Measurements from ENCODE around the gene PKIG. TPM values are rescaled to one million over a fixed set of nuclear protein-coding genes. Genes with fewer than 3 reads are reported as not detected.

The PKIG gene
- polyA plus RNA-seq, 3 donors = 0.67 to 1.4 (median 0.84) TPM

- Histone ChIP-seq H3K9me3 (replicated peaks in 1 of 2; ENCODE audit: control insufficient read depth in 1 of 2, insufficient read depth in 1 of 2, low read length in 2 of 2) (no peaks in the 10 kb centered on the region), H3K27me3 (ENCODE audit: control insufficient read depth in 2 of 2, insufficient read depth in 2 of 2, low read length in 2 of 2) (no peaks in the 10 kb centered on the region), H3K27ac (ENCODE audit: low read depth in 1 of 2, low read length in 2 of 2) (no peak overlapping the region), H3K9ac (ENCODE audit: insufficient read depth, low read length, poor library complexity, severe bottlenecking) (no peak overlapping the region), H3K36me3 (replicated peaks in 1 of 2; ENCODE audit: control insufficient read depth in 1 of 2, insufficient read depth in 2 of 2, low read length in 2 of 2) (no peaks in the 10 kb centered on the region), H3K4me2 (replicated peaks; ENCODE audit: extremely low read depth, low read length, poor library complexity, severe bottlenecking) (no peak overlapping the region), H3K79me2 (ENCODE audit: insufficient read depth, low read length) (no peaks in the 10 kb centered on the region), H2AFZ (ENCODE audit: insufficient read depth, low read depth, low read length, poor library complexity, severe bottlenecking) (no peak overlapping the region), H4K20me1 (ENCODE audit: insufficient read depth, low read length) (no peaks in the 10 kb centered on the region), H3K4me3 (replicated peaks in 1 of 3; ENCODE audit: low read depth in 2 of 3, low read length in 3 of 3) (no peak overlapping the region), H3K4me1 (ENCODE audit: control insufficient read depth in 1 of 2, insufficient read depth in 2 of 2, low read length in 2 of 2) (no peaks in the 10 kb centered on the region)
- intact Hi-C loops (cut with micrococcal nuclease) = no loop called here
- H3K9me3 Mint-ChIP-seq = no peaks in the 10 kb centered on the region
- no peaks in the 10 kb centered on the region for H3K36me3 Mint-ChIP-seq
- TF ChIP-seq, protein P1, sequence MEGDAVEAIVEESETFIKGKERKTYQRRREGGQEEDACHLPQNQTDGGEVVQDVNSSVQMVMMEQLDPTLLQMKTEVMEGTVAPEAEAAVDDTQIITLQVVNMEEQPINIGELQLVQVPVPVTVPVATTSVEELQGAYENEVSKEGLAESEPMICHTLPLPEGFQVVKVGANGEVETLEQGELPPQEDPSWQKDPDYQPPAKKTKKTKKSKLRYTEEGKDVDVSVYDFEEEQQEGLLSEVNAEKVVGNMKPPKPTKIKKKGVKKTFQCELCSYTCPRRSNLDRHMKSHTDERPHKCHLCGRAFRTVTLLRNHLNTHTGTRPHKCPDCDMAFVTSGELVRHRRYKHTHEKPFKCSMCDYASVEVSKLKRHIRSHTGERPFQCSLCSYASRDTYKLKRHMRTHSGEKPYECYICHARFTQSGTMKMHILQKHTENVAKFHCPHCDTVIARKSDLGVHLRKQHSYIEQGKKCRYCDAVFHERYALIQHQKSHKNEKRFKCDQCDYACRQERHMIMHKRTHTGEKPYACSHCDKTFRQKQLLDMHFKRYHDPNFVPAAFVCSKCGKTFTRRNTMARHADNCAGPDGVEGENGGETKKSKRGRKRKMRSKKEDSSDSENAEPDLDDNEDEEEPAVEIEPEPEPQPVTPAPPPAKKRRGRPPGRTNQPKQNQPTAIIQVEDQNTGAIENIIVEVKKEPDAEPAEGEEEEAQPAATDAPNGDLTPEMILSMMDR (IDR thresholded peaks at IDR 0.05) = no peak
- no peaks in the 10 kb centered on the region for H3K4me1 Mint-ChIP-seq
- no peak overlapping the region for H3K4me3 Mint-ChIP-seq
- H3K27ac Mint-ChIP-seq = no peak overlapping the region
- 71% methylated on average over 3 of the region's 4 CpGs for whole genome bisulfite sequencing (ENCODE audit: insufficient coverage)
- no peak for DNase-seq
- peaks cover 0 to 4% (median 2%) of the 10 kb centered on the region in 3 donors for H3K27me3 Mint-ChIP-seq (ENCODE audit: low read depth in 3 of 3)
Measured at GRCh38 chr20:44552050-44552449, 30.3 kb upstream of the PKIG start.

DNA sequence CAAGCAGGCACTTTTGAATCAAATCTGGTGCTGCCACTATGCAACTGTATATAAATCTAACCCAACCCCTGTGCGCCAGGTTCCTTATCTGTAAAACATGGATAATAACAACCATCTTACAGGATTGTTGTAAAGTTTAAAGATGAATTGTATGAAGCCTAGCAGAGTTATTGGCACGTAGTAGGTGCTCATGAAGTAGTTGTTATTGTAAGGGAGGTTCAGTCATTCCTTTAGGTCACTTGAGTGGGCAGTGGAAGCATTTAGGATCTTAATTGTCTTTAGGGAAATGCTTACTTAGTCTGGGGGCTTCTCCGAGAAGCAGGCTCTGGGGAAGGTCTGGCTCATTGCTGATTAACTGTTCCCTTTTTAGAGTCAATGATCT lies 29.8 kb upstream of the PKIG start:
- Histone ChIP-seq H3K4me3 (replicated peaks in 1 of 3; ENCODE audit: low read depth in 2 of 3, low read length in 3 of 3) (no peak overlapping the region), H3K36me3 (replicated peaks in 1 of 2; ENCODE audit: control insufficient read depth in 1 of 2, insufficient read depth in 2 of 2, low read length in 2 of 2) (no peaks in the 10 kb centered on the region), H3K4me1 (ENCODE audit: control insufficient read depth in 1 of 2, insufficient read depth in 2 of 2, low read length in 2 of 2) (no peaks in the 10 kb centered on the region), H3K9ac (ENCODE audit: insufficient read depth, low read length, poor library complexity, severe bottlenecking) (no peak overlapping the region), H4K20me1 (ENCODE audit: insufficient read depth, low read length) (no peaks in the 10 kb centered on the region), H3K79me2 (ENCODE audit: insufficient read depth, low read length) (no peaks in the 10 kb centered on the region), H3K4me2 (replicated peaks; ENCODE audit: extremely low read depth, low read length, poor library complexity, severe bottlenecking) (no peak overlapping the region), H3K9me3 (replicated peaks in 1 of 2; ENCODE audit: control insufficient read depth in 1 of 2, insufficient read depth in 1 of 2, low read length in 2 of 2) (no peaks in the 10 kb centered on the region), H3K27me3 (ENCODE audit: control insufficient read depth in 2 of 2, insufficient read depth in 2 of 2, low read length in 2 of 2) (no peaks in the 10 kb centered on the region), H3K27ac (ENCODE audit: low read depth in 1 of 2, low read length in 2 of 2) (no peak overlapping the region), H2AFZ (ENCODE audit: insufficient read depth, low read depth, low read length, poor library complexity, severe bottlenecking) (no peak overlapping the region)
- WGBS (ENCODE audit: insufficient coverage) = 83% methylated on average over 1 of the region's 3 CpGs
- no peak for DNase-seq
- Mint-ChIP-seq H3K4me3 (no peak overlapping the region), H3K27me3 (ENCODE audit: low read depth in 3 of 3) (peaks cover 0 to 4% (median 2%) of the 10 kb centered on the region in 3 donors), H3K9me3 (no peaks in the 10 kb centered on the region), H3K27ac (no peak overlapping the region), H3K36me3 (no peaks in the 10 kb centered on the region), H3K4me1 (no peaks in the 10 kb centered on the region)
- intact Hi-C loops (cut with micrococcal nuclease) = no loop called here
- TF ChIP-seq, protein P1 (IDR thresholded peaks at IDR 0.05) = no peak
